ENCODE data around the gene OMG.
"Not testable (repeated sequence)": the region's sequence is repeated elsewhere in the genome, so short reads cannot be mapped to it uniquely, and the experiment has no call there.

Gene OMG, protein sequence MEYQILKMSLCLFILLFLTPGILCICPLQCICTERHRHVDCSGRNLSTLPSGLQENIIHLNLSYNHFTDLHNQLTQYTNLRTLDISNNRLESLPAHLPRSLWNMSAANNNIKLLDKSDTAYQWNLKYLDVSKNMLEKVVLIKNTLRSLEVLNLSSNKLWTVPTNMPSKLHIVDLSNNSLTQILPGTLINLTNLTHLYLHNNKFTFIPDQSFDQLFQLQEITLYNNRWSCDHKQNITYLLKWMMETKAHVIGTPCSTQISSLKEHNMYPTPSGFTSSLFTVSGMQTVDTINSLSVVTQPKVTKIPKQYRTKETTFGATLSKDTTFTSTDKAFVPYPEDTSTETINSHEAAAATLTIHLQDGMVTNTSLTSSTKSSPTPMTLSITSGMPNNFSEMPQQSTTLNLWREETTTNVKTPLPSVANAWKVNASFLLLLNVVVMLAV

DNA sequence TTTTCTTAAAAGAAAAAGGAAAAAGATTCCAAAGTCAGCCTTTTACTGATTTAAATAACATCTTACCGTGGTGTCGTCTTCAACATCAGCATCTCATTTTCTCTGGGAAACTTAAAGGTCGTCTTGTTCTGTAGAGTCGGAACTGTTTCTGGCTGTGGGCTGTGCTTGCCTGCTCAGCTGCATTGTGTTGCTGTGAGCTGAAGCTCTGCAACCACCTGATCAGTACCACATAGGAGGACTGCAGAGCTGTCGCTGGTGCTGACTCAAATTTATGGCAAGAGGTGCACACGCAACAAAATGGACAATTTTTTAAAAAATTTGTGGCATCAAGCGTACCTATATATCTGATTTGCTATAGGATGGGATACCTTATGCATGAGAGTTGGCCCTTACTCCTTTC, at the start of gene OMG:
Gene OMG, minus strand, starts transcription at position 150 of the 400 bp plus-strand sequence. CDS start 908 bp downstream, outside the sequence.
- no peak for DNase-seq (ENCODE audit: low read depth)

DNA sequence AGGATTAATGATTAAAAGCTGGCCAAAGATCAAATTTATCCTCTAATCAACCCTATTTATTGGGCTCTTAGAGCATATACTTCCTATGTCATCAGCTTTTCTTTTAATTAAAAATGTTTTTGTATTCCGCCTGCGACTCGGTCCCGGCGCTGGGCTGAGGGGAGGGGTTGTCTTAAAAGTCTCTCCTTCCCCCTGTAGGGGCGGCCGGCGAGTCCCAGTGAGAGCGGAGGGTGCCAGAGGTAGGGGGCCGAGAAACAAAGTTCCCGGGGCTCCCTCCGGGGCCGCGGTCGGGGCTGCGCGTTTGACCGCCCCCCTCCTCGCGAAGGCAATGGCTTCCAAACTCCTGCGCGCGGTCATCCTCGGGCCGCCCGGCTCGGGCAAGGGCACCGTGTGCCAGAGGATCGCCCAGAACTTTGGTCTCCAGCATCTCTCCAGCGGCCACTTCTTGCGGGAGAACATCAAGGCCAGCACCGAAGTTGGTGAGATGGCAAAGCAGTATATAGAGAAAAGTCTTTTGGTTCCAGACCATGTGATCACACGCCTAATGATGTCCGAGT, 48.2 kb upstream of the OMG start:
- not testable (repeated sequence) for DNase-seq (ENCODE audit: low read depth)

DNA sequence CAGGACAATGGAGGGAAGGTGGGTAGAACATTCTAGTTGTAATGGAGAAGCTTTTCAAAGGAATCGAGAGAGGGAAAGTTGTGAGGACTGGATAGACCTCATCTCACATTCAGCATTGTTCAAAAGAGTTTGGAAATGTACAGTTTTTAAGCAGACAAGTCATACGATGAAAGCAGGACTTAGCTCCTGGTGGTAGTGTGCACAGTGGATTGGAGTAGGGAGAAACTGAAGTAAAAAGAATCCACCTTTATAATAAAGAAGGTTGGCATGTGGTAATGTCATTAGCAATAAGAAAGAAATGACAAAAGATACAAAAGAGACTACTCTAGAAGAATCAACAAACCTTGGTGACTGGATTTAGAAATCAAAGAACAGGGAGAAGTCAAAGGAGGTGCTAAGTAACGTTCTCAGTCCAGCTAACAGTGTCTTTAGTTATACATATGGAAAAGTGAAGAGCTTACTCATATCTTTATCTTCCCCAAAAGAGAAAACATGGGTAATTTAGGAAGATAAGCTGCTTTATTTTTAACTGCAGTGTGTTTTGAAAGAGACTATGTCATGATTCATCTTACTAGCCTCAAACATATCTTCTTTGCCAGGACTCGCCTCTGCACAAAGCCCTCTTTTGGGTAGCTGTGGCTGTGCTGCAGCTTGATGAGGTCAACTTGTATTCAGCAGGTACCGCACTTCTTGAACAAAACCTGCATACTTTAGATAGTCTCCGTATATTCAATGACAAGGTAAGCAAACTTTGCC, 43.0 kb upstream of the OMG start:
- peak; percentile 50 for DNase-seq (ENCODE audit: low read depth)

DNA sequence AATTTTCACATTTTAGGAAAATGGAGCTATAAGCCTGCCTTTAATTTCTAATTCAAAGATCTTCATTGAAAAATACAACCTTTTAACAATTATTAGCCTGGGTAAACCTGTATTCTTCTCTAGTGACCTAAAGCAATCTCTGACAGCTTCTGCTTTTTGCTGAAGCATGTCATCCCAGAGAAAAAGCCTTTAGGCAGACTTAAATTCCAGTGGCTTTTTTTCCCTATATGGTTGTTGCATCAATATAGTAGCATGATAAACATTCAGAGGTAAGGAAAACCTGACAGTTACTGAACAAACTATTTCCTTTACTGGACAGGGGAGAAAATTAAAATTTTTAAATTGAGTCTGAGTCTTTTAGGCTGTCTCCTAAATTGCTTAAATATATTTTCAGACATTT, 32.2 kb upstream of the OMG start:
- peak; percentile 75 for DNase-seq (ENCODE audit: low read depth)

DNA sequence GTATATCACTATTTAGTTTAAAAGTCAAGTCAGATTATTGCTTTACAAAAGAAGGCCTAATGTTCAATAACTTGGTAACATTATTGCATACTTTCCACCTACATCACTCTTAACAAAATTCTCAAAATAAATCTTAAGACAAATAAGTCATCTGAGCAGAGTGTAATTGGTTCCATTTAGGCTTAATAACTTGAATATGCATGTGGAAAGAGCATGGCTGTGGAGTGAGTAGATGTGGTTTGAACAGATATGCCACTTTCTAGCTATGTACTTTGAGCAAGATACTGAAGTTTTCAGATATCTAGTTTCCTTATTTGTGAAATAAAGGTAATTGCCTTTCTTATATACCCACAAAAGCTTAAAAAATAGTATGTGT, 31.1 kb upstream of the OMG start:
- DNase-seq (ENCODE audit: low read depth): peak; percentile 59

DNA sequence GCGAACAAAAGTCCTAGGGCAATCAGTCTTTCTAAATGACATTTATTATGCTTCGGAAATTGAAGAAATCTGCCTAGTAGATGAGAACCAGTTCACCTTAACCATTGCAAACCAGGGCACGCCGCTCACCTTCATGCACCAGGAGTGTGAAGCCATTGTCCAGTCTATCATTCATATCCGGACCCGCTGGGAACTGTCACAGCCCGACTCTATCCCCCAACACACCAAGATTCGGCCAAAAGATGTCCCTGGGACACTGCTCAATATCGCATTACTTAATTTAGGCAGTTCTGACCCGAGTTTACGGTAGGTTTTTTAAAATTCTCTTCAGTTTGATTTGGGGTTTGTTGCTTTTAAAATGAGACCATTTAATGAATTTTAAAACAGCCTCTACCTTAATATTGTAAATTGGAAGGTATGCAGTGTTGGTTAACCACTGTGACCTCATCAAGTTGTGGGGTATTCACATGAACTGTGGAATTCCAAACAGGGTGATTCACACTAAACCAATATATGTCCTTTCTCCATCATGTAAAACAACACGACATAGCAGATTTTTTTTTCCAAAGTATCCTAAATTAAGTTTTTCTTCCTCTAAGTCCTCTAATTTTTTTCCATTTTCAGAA, 30.6 kb upstream of the OMG start:
- peak; percentile 96 for DNase-seq (ENCODE audit: low read depth)

DNA sequence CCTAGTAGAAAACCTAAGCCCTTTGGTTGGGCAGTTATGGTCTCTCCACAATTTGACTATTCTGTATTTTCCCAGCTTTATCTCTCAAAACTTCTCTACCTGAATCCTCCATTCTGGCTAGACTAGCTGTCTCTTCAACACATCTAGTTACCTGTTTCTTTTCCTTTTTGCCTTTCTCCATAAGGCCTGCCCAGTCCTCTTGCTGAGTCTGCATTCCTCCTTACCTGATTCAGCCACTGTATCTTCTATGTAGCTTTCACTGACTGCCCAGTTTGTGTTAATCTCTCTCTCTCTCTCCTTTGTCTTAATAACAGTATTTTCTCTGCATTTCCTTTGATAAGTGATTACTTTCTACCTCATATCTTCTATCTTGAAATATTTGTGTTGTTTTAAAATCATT, 26.5 kb upstream of the OMG start:
- no peak for DNase-seq (ENCODE audit: low read depth)

DNA sequence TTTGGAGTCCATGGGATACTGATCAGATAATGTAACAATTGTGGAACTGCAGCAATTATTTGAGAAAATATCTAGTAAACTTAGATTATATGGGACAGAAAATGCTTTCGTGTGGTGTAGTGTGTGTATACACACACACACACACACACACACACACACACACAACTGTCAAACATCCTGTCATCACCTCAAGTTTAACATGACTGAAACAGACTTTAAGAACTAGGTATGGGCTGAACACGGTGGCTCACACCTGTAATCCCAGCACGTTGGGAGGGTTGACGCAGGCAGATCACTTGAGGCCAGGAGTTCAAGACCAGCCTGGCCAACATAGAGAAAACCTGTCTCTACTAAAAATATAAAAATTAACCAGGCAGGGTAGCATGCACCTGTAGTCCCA, 24.9 kb upstream of the OMG start:
- DNase-seq (ENCODE audit: low read depth): no peak

DNA sequence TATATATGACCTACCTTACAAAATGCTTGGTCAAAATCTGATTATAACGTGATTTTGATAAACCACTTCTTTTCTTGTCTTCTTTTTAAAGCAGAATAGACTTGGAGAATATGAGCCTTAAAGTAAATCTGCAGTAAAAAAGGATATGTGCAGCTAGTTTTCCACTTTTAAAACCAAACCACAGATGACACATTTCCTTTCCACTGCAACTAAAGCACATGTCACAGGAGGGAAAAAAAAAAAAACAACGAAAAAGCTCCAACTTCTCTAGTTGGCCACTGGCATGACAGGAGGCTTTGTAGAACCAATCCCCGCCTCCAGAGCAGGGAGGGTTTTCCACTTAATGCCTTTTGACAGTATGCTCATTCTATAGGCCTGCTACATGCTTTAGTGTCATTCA, 24.4 kb upstream of the OMG start, which contains the start of gene EVI2A:
Gene EVI2A, minus strand, starts transcription at position 142 of the 400 bp plus-strand sequence. CDS start 2,609 bp downstream, outside the sequence.
- peak; percentile 95 for DNase-seq (ENCODE audit: low read depth)

DNA sequence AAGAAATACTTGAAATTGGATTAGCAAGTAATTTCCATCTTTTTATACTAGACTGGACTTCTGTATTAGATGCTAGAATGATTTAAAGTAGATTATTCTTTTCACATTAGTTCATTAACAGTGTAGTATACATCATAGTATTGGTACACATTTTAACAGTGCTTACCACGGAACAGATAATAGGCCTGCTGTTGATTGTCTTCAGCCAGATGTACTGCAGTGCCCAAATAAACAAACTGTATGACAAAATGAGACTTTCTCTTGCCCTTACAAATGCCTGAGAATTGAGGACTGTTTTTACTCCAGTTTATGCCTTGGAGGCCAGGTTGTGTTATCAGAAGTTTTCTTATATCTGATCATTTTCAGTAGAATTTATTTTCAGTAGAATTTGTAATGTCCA, 23.8 kb upstream of the OMG start:
- DNase-seq (ENCODE audit: low read depth): peak; percentile 52

DNA sequence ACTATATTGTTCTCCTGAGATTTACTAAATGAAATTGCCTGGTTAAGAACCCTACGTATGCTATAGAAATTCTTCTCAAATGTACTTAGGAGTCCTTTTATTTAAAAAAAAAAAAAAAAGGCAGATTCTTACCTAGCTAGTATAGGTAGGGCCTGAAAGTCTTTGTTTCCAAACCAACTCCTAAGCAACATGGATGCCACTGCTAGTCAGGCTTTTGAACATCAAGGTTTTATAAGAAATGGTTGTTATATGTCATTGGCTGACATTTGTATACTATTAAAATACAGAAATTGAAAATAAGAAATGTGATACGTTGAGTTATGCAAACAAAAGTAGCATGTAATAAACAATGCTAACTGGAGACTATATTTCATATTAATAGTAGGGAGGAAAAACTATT, 23.2 kb upstream of the OMG start:
- peak; percentile 12 for DNase-seq (ENCODE audit: low read depth)

DNA sequence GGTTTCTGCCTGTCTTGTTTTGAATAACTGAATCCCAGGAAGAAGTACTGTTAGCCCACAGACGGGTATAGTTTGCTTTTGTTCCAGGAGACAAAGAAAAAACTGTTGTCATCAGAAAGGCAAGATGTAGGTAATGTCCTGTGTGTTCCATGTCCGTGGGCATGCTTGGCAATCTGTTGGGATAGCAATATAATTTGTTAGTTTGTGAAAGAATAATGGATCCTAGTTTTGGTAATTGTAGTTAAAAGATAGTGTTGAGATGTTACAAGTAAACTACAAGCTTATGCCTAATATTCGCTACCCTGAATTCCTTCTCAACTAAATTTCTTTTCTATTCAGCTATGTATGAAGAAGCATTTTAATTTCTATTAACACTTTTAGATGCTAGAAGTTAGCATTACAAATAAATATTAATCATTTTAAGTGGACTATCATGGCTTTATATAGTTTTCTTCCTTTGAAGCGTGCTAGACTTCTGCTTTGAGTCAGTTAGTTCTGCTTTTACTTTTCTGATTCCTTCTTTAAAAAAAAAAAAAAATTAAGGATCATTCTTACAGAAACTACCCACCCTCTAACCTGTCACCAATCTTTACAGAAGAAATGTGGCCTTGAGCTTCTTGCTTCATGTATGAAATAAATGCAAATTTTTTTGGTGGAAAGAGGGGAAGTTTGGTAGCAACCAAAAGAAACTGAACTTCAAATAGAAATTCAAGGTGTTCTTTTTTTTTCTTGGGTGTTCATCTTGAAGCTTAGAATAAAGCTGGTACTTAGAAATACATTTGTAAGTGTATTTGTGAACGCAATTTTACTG, 22.0 kb upstream of the OMG start:
- DNase-seq (ENCODE audit: low read depth): no peak

DNA sequence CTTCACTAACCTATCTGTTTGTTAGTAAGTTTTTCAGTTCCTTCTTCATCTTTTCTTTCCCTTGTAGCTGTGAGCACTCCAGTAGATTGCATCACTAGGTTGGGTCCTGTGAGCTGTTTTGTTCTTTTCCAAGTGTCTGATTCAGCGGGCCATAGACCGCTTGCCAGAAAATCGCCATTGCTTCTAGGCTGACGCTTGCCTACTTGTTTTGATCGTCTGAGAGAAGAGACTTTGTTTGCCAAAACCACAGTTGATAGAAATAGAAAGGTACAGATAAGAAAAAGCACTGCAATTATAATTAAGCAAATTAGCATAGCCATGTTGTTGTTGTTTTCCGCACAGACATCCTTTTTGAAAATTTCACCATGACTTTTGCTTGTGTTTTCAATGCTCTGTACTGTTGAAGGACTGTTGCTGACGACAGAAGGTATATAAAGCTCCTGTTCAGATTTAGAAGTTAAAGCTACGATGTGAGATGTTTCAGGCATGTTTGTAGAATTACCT, 21.3 kb upstream of the OMG start:
- peak; percentile 14 for DNase-seq (ENCODE audit: low read depth)

DNA sequence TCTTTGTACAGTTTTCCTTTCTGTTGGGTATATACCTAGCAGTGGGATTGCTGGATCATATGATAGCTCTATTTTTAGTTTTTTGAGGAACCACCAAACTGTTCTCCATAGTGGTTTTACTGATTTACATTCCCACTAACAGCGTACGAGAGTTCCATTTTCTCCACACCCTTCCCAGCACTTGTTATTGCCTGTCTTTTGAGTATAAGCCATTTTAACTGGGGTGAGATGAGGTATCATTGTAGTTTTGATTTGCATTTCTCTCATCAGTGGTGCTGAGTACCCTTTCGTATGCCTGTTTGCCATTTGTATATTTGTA, 17.7 kb upstream of the OMG start:
- no peak for DNase-seq (ENCODE audit: low read depth)

DNA sequence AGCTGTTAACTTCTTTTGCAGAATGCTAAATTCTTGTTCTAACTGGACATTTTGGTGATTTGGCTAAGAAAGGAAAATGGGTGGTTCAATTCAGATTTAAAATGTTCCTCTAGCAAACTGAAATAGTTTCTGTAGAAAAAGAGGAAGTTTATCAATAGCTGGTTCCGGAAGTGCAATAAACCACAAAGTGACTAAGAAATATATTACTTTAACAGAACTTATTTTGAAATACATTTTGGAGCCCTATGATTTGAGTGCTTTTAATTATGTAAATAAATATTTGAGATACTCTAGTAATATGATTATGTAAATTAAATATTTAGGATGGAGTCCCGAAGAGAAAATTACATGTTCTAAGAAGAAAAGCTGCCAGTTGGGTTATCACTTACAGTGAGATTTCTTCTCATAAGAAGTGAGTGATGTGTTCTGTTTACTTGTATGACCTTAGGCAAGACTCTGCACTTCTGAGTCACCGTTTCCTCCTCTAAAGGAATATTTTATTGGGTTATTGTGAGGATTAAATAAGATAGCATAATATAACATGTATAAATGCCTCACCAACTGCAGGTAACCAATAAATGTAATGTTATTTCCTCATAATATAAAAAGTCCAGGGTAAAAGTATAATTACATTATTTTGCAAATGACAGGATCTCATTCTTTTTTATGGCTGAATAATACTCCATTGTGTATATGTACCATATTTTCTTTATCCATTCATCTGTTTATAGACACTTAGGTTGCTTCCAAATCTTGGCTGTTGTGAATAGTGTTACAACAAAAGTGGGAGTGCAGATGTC, 17.1 kb upstream of the OMG start, which contains the start of gene EVI2B:
Gene EVI2B, minus strand, starts transcription at position 73 of the 800 bp plus-strand sequence. CDS start 8,445 bp downstream, outside the sequence.
- DNase-seq (ENCODE audit: low read depth): peak; percentile 93

DNA sequence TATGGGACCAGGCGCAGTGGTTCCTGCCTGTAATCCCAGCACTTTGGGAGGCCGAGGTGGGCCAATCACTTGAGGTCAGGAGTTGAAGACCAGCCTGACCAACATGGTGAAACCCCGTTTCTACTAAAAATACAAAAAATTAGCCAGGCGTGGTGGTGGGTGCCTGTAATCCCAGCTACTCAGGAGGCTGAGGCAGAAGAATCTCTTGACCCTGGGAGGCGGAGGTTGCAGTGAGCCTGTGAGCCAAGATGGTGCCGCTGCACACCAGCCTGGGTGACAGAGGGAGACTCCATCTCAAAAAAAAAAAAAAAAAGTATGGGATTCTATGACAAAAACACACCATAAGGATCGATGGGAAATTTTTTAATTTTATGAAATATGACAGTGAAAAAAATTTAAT, 15.2 kb upstream of the OMG start:
- not testable (repeated sequence) for DNase-seq (ENCODE audit: low read depth)

DNA sequence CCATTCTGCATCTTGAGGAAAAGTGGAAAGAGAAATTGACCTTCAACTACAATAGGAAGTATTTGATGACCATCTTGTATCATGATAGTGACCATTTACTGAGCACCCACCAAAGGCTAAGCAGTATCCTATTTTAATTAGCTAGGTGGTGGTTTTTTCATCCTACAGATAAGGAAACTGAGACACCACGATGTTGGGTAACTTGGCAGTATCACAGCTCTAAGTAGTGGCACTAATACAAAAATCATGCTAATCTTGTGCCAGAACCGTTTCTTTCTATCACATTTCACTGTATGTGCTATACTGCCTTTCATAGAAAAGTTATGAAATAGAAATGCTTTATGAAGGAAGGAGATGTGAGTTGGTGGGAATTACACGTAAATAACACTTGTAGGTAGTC, 14.5 kb upstream of the OMG start:
- no peak for DNase-seq (ENCODE audit: low read depth)

DNA sequence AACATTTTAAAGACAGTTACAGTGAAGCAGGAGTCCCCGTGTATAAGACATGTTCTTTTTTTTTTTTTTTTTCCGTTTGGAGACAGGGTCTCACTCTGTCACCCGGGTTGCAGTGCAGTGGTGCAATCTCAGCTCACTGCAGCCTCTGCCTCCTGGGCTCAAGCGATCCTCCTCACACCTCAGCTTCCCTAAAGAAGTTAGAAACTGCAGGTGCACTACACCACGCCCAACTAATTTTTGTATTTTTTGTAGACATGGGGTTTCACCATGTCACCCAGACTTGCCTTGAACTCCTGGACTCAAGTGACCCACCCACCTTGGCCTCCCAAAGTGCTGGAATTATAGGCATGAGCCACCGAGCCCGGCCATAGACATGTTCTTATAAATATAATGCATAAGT, 13.8 kb upstream of the OMG start:
- no peak for DNase-seq (ENCODE audit: low read depth)

DNA sequence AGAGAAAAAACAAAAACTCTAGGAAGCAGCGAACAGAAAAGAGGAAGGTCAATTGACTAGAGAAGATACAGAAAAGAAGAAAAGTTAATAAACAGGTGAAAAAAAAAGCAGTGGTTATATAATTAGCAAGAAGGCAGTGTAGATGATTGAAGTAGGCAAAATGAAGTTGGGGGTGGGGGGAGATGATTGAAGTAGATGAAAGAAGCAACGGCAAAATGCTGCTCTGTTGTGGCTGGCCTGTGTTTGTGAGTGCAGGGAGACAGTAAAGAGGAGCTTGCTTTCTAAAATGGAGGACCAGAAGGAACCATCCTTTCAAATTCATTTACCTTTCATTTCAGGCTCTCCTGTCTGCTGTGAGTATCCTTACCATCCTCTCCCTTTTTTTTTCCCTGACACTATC, 13.2 kb upstream of the OMG start:
- DNase-seq (ENCODE audit: low read depth): no peak

DNA sequence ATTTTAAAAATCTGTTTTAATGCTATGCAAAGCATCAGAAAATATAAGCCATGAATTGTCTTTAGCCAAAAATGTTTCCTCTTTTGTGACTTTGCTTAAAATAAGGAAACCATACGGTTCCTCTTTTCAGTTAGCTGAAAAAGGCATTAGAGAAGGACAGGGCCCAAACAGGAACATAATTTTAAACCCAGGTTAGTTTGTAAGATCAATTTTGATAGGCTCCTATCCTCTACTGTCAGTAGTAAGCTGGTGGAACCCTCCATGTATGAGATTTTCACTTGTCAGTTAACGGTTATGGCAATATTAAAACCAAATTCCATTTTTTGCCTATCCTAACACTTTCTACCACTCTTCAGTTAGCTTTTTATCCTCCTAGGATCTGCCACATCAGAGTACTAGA, 12.5 kb upstream of the OMG start:
- no peak for DNase-seq (ENCODE audit: low read depth)

Data from ELR (cell line).